Tibial artery (tissue), 4 donors: ENCODE data around the gene SMCO1.
A peak's percentile ranks its signal among the peaks of the same experiment; 100 is the strongest.
"Not testable (repeated sequence)": the region's sequence is repeated elsewhere in the genome, so short reads cannot be mapped to it uniquely, and the experiment has no call there.

ENCODE experiments used
- DNase-seq, 2 donors: peaks; one replicate each; pipeline ENCODE4 v3.0.0-alpha.2; 2019
- H3K27ac ChIP-seq, 2 donors: fragments of 200-600 bp; sonication (generic) in 1 of 2; 1 replicate in 1 of 2; 2 replicates in 1 of 2; pipeline ENCODE4 v1.5.1; 2018 to 2019; ENCODE audit warnings: mild to moderate bottlenecking in 1 of 2
- H3K27me3 ChIP-seq, 2 donors: fragments of 200-600 bp; sonication (generic) in 1 of 2; one replicate each; pipeline versions ENCODE4 v1.5.1 to v1.6.0; 2016 to 2019
- H3K36me3 ChIP-seq, 3 donors: fragments of 200-600 bp; sonication (generic) in 2 of 3; one replicate each; pipeline ENCODE4 v1.5.1; 2016 to 2019; ENCODE audit warnings: mild to moderate bottlenecking in 2 of 3
- H3K4me1 ChIP-seq, 4 donors: fragments of 200-600 bp; sonication (generic) in 2 of 4; 1 replicate in 3 of 4; 2 replicates in 1 of 4; pipeline ENCODE4 v1.5.1; 2016 to 2019
- H3K4me3 ChIP-seq, 2 donors: fragments of 200-600 bp; sonication (generic) in 1 of 2; 1 replicate in 1 of 2; 2 replicates in 1 of 2; pipeline ENCODE4 v1.5.1; 2018 to 2019; ENCODE audit warnings: mild to moderate bottlenecking in 2 of 2
- H3K9me3 ChIP-seq, 3 donors: fragments of 200-600 bp; sonication (generic) in 1 of 3; one replicate each; pipeline ENCODE4 v1.5.1; 2016 to 2019
- CTCF ChIP-seq, 2 experiments: fragments of 200-600 bp in 1 of 2; fragments of 450-650 bp in 1 of 2; IDR thresholded peaks; one replicate each; pipeline ENCODE4 v1.5.1; 2017 to 2019; ENCODE audit warnings: antibody characterized with exemption in 2 of 2, mild to moderate bottlenecking in 1 of 2, moderate library complexity in 1 of 2
- intact Hi-C: fragments of 100-400 bp; cut with DNase I; formaldehyde crosslinking; loops from one replicate; pipeline ENCODE4 v1.15.0; 2023; ENCODE audit warnings: low total_unique reads

Gene SMCO1

GRCh38 chr3:196531418-196531817, 16.3 kb upstream of the SMCO1 start:
- no peak overlapping the region for H3K4me3 ChIP-seq
- no peak for TF ChIP-seq CTCF (IDR thresholded peaks at IDR 0.05)
- H3K27ac ChIP-seq, result no peak overlapping the region
- DNase-seq, result no peak
- H3K4me1 ChIP-seq, result peaks cover 0 to 8% (median 2%) of the 10 kb centered on the region in 4 donors
- H3K27me3 ChIP-seq, result no peaks in the 10 kb centered on the region
- intact Hi-C loops, result loop anchor here (10.0 kb wide), 1 partner anchor 143 kb away; no protein-coding TSS in a partner anchor
- no peaks in the 10 kb centered on the region for H3K9me3 ChIP-seq
- H3K36me3 ChIP-seq, result no peaks in the 10 kb centered on the region

GRCh38 chr3:196528639-196529233, 13.6 kb upstream of the SMCO1 start:
- Histone ChIP-seq H3K27ac (no peak overlapping the region), H3K9me3 (no peaks in the 10 kb centered on the region)
- intact Hi-C loops, result no loop called here

GRCh38 chr3:196525141-196525540, 10.0 kb upstream of the SMCO1 start:
- peaks cover 0 to 9% (median 6%) of the 10 kb centered on the region in 3 donors for H3K9me3 ChIP-seq
- TF ChIP-seq CTCF (IDR thresholded peaks at IDR 0.05), result no peak
- peaks cover 0 to 8% (median 2%) of the 10 kb centered on the region in 4 donors for H3K4me1 ChIP-seq
- no peak overlapping the region for H3K27ac ChIP-seq
- intact Hi-C loops, result no loop called here
- H3K4me3 ChIP-seq, result no peak overlapping the region
- H3K36me3 ChIP-seq, result no peaks in the 10 kb centered on the region
- H3K27me3 ChIP-seq, result no peaks in the 10 kb centered on the region
- no peak for DNase-seq

More at GRCh38 chr3:196528639-196529233, 13.6 kb upstream of the SMCO1 start:
- Histone ChIP-seq H3K27me3 (no peaks in the 10 kb centered on the region), H3K4me1 (peaks cover 0 to 8% (median 2%) of the 10 kb centered on the region in 4 donors), H3K36me3 (no peaks in the 10 kb centered on the region), H3K4me3 (peak overlapping the region; percentile 26 to 47)
- DNase-seq, result peak; percentile 38 to 70
- TF ChIP-seq CTCF (IDR thresholded peaks at IDR 0.05), result peak; percentile 60 to 64

DNA sequence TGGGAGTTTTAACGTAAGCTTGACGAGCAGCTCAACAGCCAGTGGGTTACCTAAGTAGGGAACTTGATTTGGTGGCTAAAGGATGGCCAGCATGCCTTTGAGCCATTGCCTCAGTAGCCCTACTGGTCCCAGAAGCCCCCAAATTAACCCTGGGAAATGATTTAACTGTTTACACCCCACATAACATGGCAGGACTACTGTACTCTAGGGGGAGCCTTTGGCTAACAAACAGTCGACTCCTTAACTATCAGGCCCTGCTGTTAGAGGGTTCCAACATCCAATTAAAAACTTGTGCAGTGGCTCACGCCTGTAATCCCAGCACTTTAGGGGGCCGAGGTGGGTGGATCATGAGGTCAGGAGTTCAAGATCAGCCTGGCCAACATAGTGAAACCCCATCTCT, 9.4 kb upstream of the SMCO1 start:
- Histone ChIP-seq H3K4me3 (no peak overlapping the region), H3K4me1 (peaks cover 0 to 8% (median 2%) of the 10 kb centered on the region in 4 donors), H3K27me3 (no peaks in the 10 kb centered on the region), H3K9me3 (peaks cover under 1 to 15% (median 12%) of the 10 kb centered on the region in 3 donors), H3K36me3 (no peaks in the 10 kb centered on the region), H3K27ac (no peak overlapping the region)
- intact Hi-C loops, result loop anchor here (5.0 kb wide), 1 partner anchor 272 kb away; no protein-coding TSS in a partner anchor
- no peak for TF ChIP-seq CTCF (IDR thresholded peaks at IDR 0.05)
- DNase-seq, result no peak

DNA sequence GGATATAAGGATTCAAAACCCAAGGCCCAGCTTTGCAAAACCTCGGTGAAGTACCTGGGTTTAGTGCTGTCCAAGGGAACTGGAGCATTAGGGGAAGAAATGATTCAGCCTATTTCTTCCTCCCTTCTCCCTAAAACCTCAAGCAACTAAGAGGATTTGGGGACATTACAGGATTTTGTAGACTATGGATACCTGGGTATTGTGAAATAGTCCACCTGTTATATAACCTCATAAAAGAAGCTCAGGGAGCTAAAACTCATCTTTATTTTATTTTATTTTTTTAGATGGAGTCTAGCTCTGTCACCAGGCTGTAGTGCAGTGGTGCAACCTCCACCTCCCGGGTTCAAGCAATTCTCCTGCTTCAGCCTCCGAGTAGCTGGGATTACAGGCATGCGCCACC, 8.7 kb upstream of the SMCO1 start:
- peaks cover 3 to 22% (median 19%) of the 10 kb centered on the region in 3 donors for H3K9me3 ChIP-seq
- H3K4me3 ChIP-seq, result no peak overlapping the region
- TF ChIP-seq CTCF (IDR thresholded peaks at IDR 0.05), result no peak
- no peaks in the 10 kb centered on the region for H3K27me3 ChIP-seq
- peaks cover 0 to 5% (median 2%) of the 10 kb centered on the region in 4 donors for H3K4me1 ChIP-seq
- no peak overlapping the region for H3K27ac ChIP-seq
- DNase-seq, result no peak
- no peaks in the 10 kb centered on the region for H3K36me3 ChIP-seq
- intact Hi-C loops, result loop anchor here (5.0 kb wide), 1 partner anchor 272 kb away; no protein-coding TSS in a partner anchor

GRCh38 chr3:196521291-196521690, 6.1 kb upstream of the SMCO1 start:
- H3K4me1 ChIP-seq, DNase-seq, H3K4me3 ChIP-seq, H3K27ac ChIP-seq, H3K27me3 ChIP-seq, H3K36me3 ChIP-seq: not testable (repeated sequence)
- peaks cover 3 to 30% (median 27%) of the 10 kb centered on the region in 3 donors for H3K9me3 ChIP-seq
- intact Hi-C loops, result loop anchor here (5.0 kb wide), 1 partner anchor 269 kb away; no protein-coding TSS in a partner anchor
